ENCODE measurements around the gene NUAK2.

DNA sequence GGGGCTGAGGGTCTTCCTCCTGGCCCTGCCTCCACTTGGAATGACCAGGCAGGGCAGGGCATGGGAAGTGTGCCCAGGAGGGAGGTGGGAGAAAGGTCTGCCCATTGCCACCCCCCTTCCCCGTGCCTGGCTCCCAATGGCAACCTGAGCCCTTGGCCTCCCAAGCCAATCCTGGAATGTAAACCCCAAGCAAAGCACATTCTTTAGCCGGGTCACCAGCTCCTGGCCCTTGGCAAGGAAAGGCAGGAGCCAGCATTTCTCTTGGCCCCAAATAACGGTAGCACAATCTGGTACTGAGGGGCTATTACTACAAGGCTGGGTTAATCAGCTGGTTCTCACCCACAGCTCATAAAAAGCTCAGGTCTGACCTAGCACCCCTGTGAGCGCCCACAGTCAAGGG is 6.9 kb upstream of the NUAK2 start:
- TF ChIP-seq CTCF (conservative IDR thresholded peaks at IDR 0.05) (no peak), ZFX (IDR thresholded peaks at IDR 0.05) (no peak)
